HFFc6 (cell line): ENCODE measurements around the gene SCNN1G. TPM values are rescaled to one million over a fixed set of nuclear protein-coding genes. Genes with fewer than 3 reads are reported as not detected.
A peak's percentile ranks its signal among the peaks of the same experiment; 100 is the strongest.

Experiments used
- DNase-seq: peaks from one replicate; pipeline ENCODE4 v3.0.0-alpha.2; 2018
- H3K27ac Mint-ChIP-seq: 2 replicates; pipeline ENCODE4 v1.8.0; 2020; ENCODE audit warnings: mild to moderate bottlenecking, mixed read lengths
- H3K27me3 Mint-ChIP-seq: 2 replicates; pipeline ENCODE4 v1.8.0; 2021; ENCODE audit warnings: mild to moderate bottlenecking, moderate library complexity, mixed read lengths; ENCODE audit not compliant: insufficient read depth
- H3K36me3 Mint-ChIP-seq: 2 replicates; pipeline ENCODE4 v1.8.0; 2021; ENCODE audit warnings: low read depth, mixed read lengths
- H3K4me1 Mint-ChIP-seq: 2 replicates; pipeline ENCODE4 v1.8.0; 2020; ENCODE audit warnings: low read depth, mixed read lengths
- H3K4me3 Mint-ChIP-seq: 2 replicates; pipeline ENCODE4 v1.8.0; 2020; ENCODE audit warnings: mild to moderate bottlenecking, moderate library complexity, mixed read lengths
- H3K9me3 Mint-ChIP-seq: 2 replicates; pipeline ENCODE4 v1.8.0; 2020; ENCODE audit warnings: mild to moderate bottlenecking, mixed read lengths
- total RNA-seq, 6 experiments: library from RNA; stranded (reverse); fragmentation: NEBNext Ultra II Directional; extraction: Animal tissue kit (Norgen Biotek cat#: 25700); gene quantifications; 2 replicates in 1 of 6; 3 replicates in 5 of 6; pipeline ENCODE4 v1.2.3, GENCODE V29; 2021
- TF ChIP-seq, protein P1 (sequence below): fragments of 200-600 bp; sonication (generic); IDR thresholded peaks from 2 replicates; pipeline ENCODE4 v1.5.0; 2021; ENCODE audit warnings: antibody characterized with exemption, mild to moderate bottlenecking

SCNN1G gene
- total RNA-seq, 6 experiments from 2014 or later: not detected

DNA sequence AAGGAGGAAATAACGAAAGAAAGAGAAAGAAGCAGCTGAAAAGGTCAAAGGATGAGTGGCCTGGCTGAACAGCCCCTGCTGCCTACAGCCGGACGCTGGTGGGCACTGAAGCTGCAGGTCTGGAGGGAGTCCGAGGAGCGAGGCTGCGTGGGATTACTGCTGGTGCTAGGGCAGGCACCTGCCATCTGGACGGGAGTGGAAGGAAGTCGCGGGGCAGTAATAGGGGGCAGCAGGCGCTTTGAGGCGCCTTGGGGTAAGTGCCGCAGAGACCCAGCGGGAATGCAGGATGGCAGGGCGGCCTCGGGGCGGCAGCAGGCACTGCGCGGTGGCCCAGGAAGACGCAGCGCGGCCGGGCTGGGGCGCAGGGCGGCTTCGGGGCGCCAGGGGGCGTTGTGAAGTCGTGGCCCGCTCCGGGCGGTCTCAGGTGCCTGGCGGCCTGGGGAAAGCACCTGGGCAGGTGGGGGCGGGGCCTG is 303 bp upstream of the SCNN1G start:
- Mint-ChIP-seq H3K4me1 (no peaks in the 10 kb centered on the region), H3K27ac (no peak overlapping the region), H3K27me3 (peaks cover 49% of the 10 kb centered on the region), H3K4me3 (peak overlapping the region; percentile 56; the same call in 1 of the 2 replicates), H3K36me3 (no peaks in the 10 kb centered on the region), H3K9me3 (no peaks in the 10 kb centered on the region)
- TF ChIP-seq, protein P1, sequence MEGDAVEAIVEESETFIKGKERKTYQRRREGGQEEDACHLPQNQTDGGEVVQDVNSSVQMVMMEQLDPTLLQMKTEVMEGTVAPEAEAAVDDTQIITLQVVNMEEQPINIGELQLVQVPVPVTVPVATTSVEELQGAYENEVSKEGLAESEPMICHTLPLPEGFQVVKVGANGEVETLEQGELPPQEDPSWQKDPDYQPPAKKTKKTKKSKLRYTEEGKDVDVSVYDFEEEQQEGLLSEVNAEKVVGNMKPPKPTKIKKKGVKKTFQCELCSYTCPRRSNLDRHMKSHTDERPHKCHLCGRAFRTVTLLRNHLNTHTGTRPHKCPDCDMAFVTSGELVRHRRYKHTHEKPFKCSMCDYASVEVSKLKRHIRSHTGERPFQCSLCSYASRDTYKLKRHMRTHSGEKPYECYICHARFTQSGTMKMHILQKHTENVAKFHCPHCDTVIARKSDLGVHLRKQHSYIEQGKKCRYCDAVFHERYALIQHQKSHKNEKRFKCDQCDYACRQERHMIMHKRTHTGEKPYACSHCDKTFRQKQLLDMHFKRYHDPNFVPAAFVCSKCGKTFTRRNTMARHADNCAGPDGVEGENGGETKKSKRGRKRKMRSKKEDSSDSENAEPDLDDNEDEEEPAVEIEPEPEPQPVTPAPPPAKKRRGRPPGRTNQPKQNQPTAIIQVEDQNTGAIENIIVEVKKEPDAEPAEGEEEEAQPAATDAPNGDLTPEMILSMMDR: peak; percentile 87
- DNase-seq: peak; percentile 13

DNA sequence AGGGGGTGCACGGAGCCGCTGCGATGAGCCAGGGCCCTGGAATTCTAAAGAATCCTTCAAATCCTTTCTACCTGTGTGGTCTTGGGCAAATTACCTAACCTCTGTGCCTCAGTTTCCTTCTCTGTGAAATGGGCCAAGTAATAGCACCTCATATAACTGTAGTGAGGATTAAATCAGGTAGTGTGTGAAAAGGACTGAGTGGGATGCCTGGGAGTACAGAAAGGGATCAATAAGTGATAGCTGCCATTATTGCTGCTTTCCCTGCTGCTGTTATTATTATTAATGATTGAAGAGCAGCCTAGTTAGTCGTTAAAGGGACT is 958 bp downstream of the SCNN1G start:
- Mint-ChIP-seq H3K4me3 (no peak overlapping the region), H3K9me3 (no peaks in the 10 kb centered on the region), H3K36me3 (no peaks in the 10 kb centered on the region), H3K27me3 (peaks cover 55% of the 10 kb centered on the region), H3K4me1 (no peaks in the 10 kb centered on the region), H3K27ac (no peak overlapping the region)
- no peak for DNase-seq
- TF ChIP-seq, protein P1: no peak

DNA sequence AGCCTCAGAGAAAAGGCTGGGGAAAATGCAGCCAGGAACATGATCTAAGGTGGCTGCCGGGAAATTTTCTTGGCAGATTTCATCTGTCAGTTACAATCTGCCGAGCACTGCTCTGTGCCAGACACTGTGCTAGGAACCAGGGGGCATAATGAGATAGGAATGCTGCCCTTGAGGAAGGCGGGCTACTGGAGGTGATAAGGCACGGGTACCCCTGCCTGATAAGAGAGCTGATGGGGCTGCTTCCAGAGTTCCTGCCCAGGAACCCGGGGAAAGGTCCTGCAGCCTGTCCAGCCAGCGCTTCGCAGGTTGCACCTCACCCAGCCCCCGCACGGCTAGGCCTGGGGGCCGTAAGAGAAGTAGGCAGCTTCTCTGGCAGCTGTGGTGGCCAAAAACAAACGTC is 3.1 kb downstream of the SCNN1G start:
- Mint-ChIP-seq H3K27me3 (peaks cover 49% of the 10 kb centered on the region), H3K27ac (no peak overlapping the region), H3K9me3 (no peaks in the 10 kb centered on the region), H3K4me3 (no peak overlapping the region), H3K4me1 (no peaks in the 10 kb centered on the region), H3K36me3 (no peaks in the 10 kb centered on the region)
- TF ChIP-seq, protein P1: no peak
- no peak for DNase-seq

DNA sequence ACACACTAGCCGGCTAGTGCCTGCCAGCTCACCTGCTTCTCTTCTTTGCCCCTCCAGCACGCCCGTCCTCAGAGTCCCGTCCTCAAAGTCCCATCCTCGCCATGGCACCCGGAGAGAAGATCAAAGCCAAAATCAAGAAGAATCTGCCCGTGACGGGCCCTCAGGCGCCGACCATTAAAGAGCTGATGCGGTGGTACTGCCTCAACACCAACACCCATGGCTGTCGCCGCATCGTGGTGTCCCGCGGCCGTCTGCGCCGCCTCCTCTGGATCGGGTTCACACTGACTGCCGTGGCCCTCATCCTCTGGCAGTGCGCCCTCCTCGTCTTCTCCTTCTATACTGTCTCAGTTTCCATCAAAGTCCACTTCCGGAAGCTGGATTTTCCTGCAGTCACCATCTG is 3.6 kb downstream of the SCNN1G start:
- H3K27me3 Mint-ChIP-seq: peaks cover 51% of the 10 kb centered on the region
- no peak overlapping the region for H3K27ac Mint-ChIP-seq
- H3K9me3 Mint-ChIP-seq: no peaks in the 10 kb centered on the region
- DNase-seq: no peak
- H3K4me3 Mint-ChIP-seq: no peak overlapping the region
- no peaks in the 10 kb centered on the region for H3K4me1 Mint-ChIP-seq
- no peaks in the 10 kb centered on the region for H3K36me3 Mint-ChIP-seq
- TF ChIP-seq, protein P1: no peak

DNA sequence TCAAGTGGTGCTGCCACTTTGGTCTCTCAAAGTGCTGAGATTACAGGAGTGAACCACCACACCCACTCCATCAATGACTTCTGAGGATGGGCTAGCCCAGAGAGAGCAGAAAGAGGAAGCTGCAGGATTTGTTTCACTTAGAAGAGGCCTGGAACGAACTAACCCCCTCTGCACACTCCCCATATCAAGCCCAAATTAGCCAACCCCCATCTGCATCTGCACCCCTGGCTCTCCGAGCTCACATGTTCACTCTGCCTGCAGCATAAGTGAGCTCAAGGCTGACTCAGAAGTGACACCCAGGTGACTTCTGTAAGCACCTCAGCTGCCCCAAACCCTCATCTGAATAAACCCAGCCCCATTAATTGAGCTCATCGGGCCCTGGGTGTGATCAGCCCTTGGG is 4.8 kb downstream of the SCNN1G start:
- no peaks in the 10 kb centered on the region for H3K36me3 Mint-ChIP-seq
- TF ChIP-seq, protein P1: no peak
- H3K9me3 Mint-ChIP-seq: no peaks in the 10 kb centered on the region
- H3K27me3 Mint-ChIP-seq: peaks cover 52% of the 10 kb centered on the region
- no peak overlapping the region for H3K4me3 Mint-ChIP-seq
- H3K4me1 Mint-ChIP-seq: no peaks in the 10 kb centered on the region
- H3K27ac Mint-ChIP-seq: no peak overlapping the region
- DNase-seq: no peak

DNA sequence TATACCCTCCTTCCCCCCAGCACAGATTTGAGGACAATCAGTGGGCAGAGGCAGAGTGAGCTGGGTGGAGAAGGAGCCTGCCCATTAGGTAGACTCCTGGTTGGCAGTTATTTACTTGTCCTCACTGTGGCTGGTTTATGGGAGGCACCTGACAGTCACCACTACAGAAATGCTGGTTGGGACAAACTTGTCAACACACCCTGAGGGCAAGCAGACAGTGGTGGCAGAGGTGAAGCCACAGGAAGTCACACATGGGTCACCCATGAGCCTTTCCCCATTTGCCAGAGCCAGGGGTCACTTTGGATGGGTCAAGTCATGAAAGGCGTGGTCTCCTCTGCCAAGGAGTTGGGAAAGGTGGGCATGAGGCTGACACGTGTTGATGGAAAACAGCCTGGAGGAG is 6.4 kb downstream of the SCNN1G start:
- no peaks in the 10 kb centered on the region for H3K36me3 Mint-ChIP-seq
- peaks cover 50% of the 10 kb centered on the region for H3K27me3 Mint-ChIP-seq
- TF ChIP-seq, protein P1: no peak
- H3K27ac Mint-ChIP-seq: no peak overlapping the region
- H3K4me1 Mint-ChIP-seq: no peaks in the 10 kb centered on the region
- H3K9me3 Mint-ChIP-seq: no peaks in the 10 kb centered on the region
- no peak for DNase-seq
- no peak overlapping the region for H3K4me3 Mint-ChIP-seq
